ENCODE measurements around the gene MAGI2. TPM values are rescaled to one million over a fixed set of nuclear protein-coding genes. Genes with fewer than 3 reads are reported as not detected.

The MAGI2 gene
- total and polyA plus RNA-seq, 4 donors, result 0.37 to 4.1 (median 1.4) TPM

- no peak for TF ChIP-seq GABPA (IDR thresholded peaks at IDR 0.05 in 1 of 2, conservative IDR thresholded peaks at IDR 0.05 in 1 of 2)
- TF ChIP-seq HNF4G (IDR thresholded peaks at IDR 0.05), result no peak
- TF ChIP-seq JUND (IDR thresholded peaks at IDR 0.05), result no peak
- no peak for TF ChIP-seq NR2F2 (IDR thresholded peaks at IDR 0.05)
- no peak for TF ChIP-seq MAX (IDR thresholded peaks at IDR 0.05)
- TF ChIP-seq RAD21 (IDR thresholded peaks at IDR 0.05), result no peak
- no peak for TF ChIP-seq TAF1 (conservative IDR thresholded peaks at IDR 0.05)
- TF ChIP-seq HNF4A (conservative IDR thresholded peaks at IDR 0.05), result no peak
- TF ChIP-seq SP1 (IDR thresholded peaks at IDR 0.05), result no peak
- no peak for TF ChIP-seq FOXA2 (IDR thresholded peaks at IDR 0.05)
- TF ChIP-seq EGR1 (IDR thresholded peaks at IDR 0.05; ENCODE audit: low read depth in 2 of 2), result no peak
- TF ChIP-seq YY1 (IDR thresholded peaks at IDR 0.05), result no peak
Observed at GRCh38 chr7:78041423-78041822, 1412.0 kb downstream of the MAGI2 start (continued).

- Histone ChIP-seq H3K9me3 (ENCODE audit: control insufficient read depth in 4 of 4, low read length in 3 of 4) (no peaks in the 10 kb centered on the region), H3K27me3 (ENCODE audit: control insufficient read depth in 4 of 4, insufficient read depth in 4 of 4, low read length in 3 of 4) (no peaks in the 10 kb centered on the region), H3K27ac (ENCODE audit: low read depth in 1 of 2, low read length in 2 of 2) (no peak overlapping the region), H3K36me3 (ENCODE audit: control insufficient read depth in 4 of 4, insufficient read depth in 3 of 4, low read depth in 1 of 4, low read length in 3 of 4) (no peaks in the 10 kb centered on the region), H3K9ac (ENCODE audit: low read depth in 1 of 2, low read length in 2 of 2) (no peak overlapping the region), H3K4me3 (ENCODE audit: low read depth in 1 of 3, low read length in 3 of 3) (no peak overlapping the region), H3K4me1 (ENCODE audit: control insufficient read depth in 4 of 4, insufficient read depth in 4 of 4, low read length in 3 of 4) (no peaks in the 10 kb centered on the region)
- 44% methylated on average over 40 of the region's 40 CpGs for WGBS
- peak; percentile 46 for DNase-seq (ENCODE audit: low spot score)
- peak; percentile 34 to 58 for TF ChIP-seq RAD21 (IDR thresholded peaks at IDR 0.05)
- TF ChIP-seq NR2F2 (IDR thresholded peaks at IDR 0.05), result no peak
- TF ChIP-seq CTCF (IDR thresholded peaks at IDR 0.05; ENCODE audit: low read depth, low read length, missing input control), result peak; percentile 54
Observed at GRCh38 chr7:78039790-78040776, 1413.4 kb downstream of the MAGI2 start.

GRCh38 chr7:78038465-78039080, 1414.9 kb downstream of the MAGI2 start:
- Histone ChIP-seq H3K27me3 (ENCODE audit: control insufficient read depth in 4 of 4, insufficient read depth in 4 of 4, low read length in 3 of 4) (no peaks in the 10 kb centered on the region), H3K9me3 (ENCODE audit: control insufficient read depth in 4 of 4, low read length in 3 of 4) (no peaks in the 10 kb centered on the region), H3K27ac (ENCODE audit: low read depth in 1 of 2, low read length in 2 of 2) (no peak overlapping the region), H3K4me3 (ENCODE audit: low read depth in 1 of 3, low read length in 3 of 3) (no peak overlapping the region), H3K9ac (ENCODE audit: low read depth in 1 of 2, low read length in 2 of 2) (no peak overlapping the region), H3K36me3 (ENCODE audit: control insufficient read depth in 4 of 4, insufficient read depth in 3 of 4, low read depth in 1 of 4, low read length in 3 of 4) (no peaks in the 10 kb centered on the region), H3K4me1 (ENCODE audit: control insufficient read depth in 4 of 4, insufficient read depth in 4 of 4, low read length in 3 of 4) (no peaks in the 10 kb centered on the region)
- no peak for TF ChIP-seq GABPA (IDR thresholded peaks at IDR 0.05 in 1 of 2, conservative IDR thresholded peaks at IDR 0.05 in 1 of 2)
- no peak for TF ChIP-seq HNF4A (conservative IDR thresholded peaks at IDR 0.05)
- no peak for TF ChIP-seq REST (IDR thresholded peaks at IDR 0.05)
- no peak for TF ChIP-seq RXRA (IDR thresholded peaks at IDR 0.05)
- TF ChIP-seq NR2F2 (IDR thresholded peaks at IDR 0.05), result no peak
- no peak for TF ChIP-seq MAX (IDR thresholded peaks at IDR 0.05)
- no peak for TF ChIP-seq ATF3 (IDR thresholded peaks at IDR 0.05)
- WGBS, result 74% methylated on average over 7 of the region's 7 CpGs
- DNase-seq (ENCODE audit: low spot score), result no peak

Measured in liver (tissue), 9 donors.